Amniotic epithelial cell (primary cell): ENCODE results near the gene C22orf42.
A peak's percentile ranks its signal among the peaks of the same experiment; 100 is the strongest.

Experiments used
- DNase-seq: peaks from one replicate; pipeline ENCODE4 v3.0.0-alpha.2; 2010; ENCODE audit warnings: low read depth

The C22orf42 gene

GRCh38 chr22:32132783-32133182, 26.3 kb downstream of the C22orf42 start:
- no peak for DNase-seq

DNA sequence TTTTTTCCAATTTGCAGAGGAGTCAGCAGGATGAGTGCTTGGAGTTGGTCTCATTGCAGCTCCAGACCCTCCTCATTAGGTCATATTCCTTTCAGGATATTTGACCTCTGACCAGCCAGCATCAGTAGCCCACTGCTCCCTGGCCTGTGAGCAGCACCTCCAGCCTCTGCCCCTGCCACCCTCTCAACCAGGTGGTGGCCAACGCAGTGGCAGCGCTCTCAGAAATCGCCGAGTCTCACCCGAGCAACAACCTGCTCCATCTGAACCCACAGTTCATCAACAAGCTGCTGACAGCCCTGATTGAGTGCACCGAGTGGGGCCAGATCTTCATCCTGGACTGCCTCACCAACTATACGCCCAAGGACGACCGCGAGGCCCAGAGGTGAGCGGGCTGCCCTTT, 27.0 kb downstream of the C22orf42 start:
- no peak for DNase-seq

GRCh38 chr22:32130464-32130863, 28.6 kb downstream of the C22orf42 start:
- DNase-seq = no peak

DNA sequence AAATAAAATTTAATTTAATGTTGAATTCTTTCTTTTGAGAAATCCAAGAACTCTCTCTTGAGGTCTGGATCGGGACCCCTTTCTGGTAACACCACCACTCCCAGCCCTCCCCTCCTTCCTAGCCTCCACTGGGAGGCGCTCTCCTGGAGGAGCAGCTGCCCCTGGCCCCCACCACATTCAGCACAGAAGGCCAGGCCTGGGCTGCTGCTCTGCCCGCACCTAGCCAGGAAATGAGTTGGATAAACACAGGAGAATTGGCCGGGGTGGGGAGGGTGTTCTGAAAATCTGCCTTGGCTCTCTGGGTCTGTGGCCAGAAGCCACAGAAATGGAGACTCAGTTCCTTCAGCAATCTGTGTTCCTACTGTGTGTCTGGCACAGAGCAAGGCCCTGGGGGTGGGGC, 31.2 kb downstream of the C22orf42 start:
- no peak for DNase-seq

GRCh38 chr22:32123657-32124056, 35.4 kb downstream of the C22orf42 start:
- DNase-seq = no peak

DNA sequence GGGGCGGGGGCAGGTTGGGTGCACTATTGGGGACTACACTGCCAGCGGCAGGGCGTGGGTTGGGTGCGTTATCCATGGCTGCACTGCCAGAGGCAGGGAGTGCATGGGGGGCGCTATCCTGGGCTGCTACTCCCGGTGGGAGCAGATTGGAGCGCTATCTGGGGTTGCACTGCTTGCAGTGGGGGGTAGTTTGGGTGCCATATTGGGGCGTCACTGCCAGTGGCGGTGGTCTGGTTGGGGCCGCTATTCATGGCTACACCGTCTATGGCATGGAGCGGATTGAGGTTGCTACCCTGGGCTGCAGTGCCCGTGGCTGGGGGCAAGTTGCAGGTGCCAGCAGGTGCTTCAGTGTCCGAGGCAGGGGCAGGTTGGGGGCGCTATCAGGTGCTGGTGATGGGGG, 36.2 kb downstream of the C22orf42 start:
- DNase-seq = no peak

DNA sequence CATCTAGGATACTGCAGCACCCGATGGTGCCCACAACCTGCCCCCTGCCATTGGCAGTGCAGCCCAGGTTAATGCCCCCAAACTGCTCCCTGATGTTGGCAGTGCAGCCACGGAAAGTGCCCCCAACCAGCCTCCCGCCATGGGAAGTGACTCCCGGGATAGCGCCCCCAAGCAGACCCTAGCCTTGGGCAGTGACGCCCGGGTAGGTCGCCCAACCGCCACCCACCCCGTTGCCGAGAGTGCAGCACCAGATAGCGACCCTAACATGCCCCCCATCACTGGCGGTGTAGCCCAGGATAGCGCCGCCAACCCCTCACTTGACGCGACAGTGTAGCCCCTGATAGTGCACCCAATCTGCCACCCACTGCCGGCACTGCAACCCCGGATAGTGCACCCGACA, 38.5 kb downstream of the C22orf42 start:
- no peak for DNase-seq

DNA sequence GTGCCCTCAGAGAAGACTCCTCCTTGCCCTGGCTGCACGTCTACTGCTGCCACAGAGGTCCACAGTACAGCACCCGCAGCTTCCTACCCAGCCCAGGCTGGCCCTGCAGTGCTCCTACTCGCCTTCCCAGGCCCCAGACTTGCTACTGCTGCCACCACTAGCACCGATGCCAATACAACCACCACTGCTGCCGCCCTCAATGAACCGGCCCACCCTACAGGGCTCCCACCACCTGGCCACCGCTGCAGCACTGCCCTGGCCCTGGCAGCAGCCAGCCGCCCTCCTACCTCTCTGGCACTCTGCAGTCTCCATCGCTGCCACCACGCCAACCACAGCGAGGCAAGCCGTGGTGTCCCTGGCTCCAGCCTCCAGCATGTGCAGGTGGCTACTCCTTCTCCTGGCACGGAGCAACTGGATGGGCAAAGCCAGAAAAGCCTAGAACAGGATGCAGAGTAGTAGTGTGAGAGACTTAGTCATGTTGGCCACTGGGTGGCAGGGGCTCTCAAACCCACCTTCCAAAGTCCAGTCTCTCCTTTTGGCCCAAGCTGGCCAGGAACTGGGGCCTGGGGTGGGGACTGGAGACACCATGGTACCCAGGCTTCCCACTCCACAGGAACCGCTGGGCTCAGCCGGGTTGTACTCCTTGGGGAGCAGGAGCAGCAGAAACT, 39.4 kb downstream of the C22orf42 start:
- no peak for DNase-seq

- DNase-seq = no peak
Observed at GRCh38 chr22:32112380-32112779, 46.7 kb downstream of the C22orf42 start.

DNA sequence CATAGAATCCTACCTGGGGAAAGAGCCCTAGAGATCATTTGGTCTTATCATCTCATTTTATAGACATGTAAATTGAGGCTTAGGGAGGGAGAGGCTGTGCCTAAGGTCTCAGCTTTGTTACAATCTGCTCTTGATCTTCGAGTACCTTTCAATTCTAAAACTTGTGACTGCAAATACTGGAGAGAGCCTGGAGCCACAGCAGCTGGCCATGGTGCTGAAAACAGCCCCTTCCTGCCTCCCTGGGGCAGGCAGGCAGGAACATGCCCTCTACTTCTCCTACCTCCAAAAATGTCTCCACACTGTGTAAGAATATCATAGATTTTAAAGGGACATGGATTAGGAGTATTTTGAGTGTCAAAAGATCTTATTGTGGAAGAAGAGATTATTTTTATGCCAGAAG, 52.2 kb downstream of the C22orf42 start:
- peak; percentile 10 for DNase-seq

DNA sequence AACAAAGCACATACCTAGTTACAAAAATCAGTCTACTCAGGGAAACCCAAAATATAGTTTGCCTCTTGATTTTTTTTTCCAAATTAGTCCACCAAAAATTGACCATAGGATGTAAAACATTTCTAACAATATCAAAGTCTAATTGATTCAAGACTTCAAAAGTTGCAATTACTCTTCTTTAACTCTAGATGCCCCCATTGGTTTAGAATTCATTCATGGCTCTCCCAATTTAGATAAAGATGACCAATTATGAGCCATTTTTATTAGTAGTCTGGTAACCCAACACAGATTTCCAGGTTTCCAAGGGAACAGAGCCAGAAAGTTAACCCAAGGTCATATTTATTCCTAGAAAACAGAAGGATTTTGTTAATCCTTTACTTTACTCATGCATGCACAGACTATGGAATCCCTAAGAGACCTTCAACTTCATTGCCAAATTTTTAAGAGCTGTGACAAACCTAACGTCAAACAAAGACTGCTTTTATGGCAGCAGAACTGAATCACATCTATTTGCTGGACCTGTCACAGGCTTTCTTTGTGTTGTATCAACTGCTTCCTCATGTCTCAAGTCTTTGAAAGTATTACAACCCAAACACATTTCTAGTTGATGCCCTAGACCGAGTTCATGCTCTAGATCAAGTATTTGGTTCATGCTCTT, 55.3 kb downstream of the C22orf42 start:
- no peak for DNase-seq

DNA sequence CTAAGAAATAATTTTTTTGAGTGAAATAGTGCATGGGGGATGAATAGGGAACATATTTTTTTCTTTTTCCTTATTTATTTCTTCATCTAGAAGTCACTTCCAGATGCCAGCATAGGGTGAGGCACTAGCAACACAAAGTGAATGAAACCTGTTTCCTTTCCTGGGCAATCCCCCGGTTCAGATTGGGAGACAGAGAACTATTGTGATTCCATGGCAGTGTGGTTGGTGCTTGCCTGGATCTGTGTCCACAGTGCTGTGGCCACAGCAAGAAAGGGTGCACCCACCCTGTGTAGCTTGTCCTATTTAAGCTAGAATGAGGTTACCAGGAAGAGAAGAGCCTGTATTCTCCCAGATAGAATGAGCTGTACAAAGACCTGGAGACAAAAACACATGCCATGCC, 58.4 kb downstream of the C22orf42 start:
- no peak for DNase-seq
